ENCODE results near the gene ENG. TPM values are rescaled to one million over a fixed set of nuclear protein-coding genes. Genes with fewer than 3 reads are reported as not detected.
A peak's percentile ranks its signal among the peaks of the same experiment; 100 is the strongest.
"Not testable (repeated sequence)": the region's sequence is repeated elsewhere in the genome, so short reads cannot be mapped to it uniquely, and the experiment has no call there.

The ENG gene
- polyA plus RNA-seq, 4 donors, result 80.0 to 96.4 (median 94.8) TPM

DNA sequence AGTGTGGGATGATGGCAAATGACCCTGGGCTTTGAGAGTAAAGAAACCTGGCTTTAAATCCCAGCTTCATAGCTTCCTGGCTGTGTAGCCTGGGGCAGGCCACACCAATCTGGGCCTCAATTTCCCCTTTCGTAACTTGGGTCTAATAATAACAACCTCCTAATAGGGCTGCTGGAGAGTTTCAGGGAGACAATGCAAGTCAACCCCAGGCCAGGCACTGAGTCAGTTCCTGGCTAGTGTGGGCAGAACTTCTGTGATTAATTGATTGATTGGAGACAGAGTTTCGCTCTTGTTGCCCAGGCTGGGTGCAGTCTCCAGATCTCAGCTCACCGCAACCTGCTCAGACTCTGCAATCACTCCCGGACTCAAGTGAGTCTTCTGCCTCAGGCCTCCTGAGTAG lies 72.7 kb downstream of the ENG start:
- DNase-seq (ENCODE audit: low read depth in 4 of 4, low spot score in 3 of 4), result no peak

DNA sequence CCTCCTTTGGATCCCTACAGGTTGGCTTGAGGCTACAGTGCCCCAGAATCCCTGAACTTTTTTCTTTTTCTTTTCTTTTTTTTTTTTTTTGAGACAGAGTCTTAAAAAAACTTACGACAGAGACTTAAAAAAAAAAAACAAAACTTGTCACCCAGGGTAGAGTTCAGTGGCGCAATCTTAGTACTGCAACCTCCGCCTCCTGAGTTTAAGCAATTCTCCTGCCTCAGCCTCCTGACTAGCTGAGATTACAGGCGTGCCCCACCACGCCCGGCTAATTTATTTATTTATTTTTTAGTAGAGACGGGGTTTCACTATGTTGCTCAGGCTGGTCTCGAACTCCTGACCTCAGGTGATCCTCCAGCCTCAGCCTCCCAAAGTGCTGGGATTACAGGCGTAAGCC lies 73.5 kb downstream of the ENG start:
- not testable (repeated sequence) for DNase-seq (ENCODE audit: low read depth in 4 of 4, low spot score in 3 of 4)

DNA sequence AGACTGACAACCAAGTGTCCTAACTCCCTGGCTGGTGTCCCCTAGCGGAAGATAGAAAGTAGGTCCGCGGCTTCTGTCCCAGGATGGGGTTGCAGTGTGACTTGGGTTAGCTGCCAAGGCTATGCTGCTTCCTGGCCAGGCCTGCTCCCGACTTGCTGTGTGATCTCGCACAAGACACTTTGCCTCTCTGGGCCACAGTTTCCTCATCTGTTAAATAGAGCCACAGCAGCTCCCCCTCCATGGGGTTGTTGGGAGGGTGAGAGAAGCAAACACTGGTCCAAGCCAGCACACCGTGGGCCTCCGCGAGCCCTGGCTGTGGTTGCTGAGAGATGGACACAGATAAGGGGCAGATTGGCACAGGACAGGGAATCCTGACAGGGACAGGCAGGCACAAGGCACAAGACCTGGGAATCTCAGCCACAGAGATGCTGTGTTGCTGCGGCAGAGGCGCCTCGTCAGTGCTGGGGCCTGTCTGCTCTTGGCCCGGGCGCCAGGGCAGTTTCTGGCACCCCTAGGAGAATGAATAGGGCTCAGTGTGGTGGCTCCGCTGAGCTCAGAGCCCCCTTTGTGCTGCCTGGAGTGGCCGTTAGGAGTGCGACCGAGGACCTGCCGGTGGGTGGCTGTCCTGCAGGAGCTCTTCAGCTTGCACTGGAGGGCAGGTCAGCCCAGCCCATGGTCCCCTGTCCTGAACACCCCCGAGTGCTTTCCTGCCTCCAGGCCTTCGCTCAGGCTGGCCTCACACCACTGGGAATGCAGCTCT lies 74.2 kb downstream of the ENG start:
- no peak for DNase-seq (ENCODE audit: low read depth in 4 of 4, low spot score in 3 of 4)

DNA sequence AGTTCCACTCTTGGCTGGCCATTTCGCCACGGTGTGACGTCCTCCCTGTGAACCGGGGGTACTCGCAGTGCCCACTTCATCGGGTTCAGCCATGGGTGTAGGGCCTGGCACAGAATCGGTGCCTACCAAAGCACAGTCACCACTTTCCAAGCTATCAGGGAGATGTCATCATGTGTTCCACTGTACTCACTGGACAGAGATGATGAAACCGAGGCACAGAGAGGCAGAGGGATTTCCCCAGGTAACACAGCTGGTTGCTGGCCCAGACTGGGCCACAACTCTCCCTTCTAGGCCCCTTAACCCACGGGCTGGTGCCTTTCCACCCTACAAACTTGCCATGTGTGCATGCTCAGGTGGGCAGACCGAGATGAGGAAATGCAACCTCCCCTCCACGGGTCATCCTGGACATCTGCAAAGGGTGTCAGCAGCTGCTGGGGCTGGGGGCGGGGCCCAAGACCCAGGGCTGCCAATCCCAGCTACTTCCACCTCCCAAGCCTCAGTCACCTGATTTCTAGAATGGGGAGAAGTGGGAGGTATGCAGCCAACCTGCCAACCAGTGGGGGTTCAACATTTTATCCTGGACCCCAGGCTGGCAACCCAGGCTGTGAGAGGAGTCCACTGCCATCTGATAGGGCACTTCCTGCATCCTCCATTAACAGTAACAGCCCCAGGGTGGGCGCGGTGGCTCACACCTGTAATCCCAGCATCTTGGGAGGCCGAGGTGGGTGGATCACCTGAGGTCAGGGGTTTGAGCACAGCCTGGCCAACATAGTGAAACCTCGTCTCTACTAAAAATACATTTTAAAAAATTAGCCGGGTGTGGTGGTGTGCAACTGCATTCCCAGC lies 75.1 kb downstream of the ENG start:
- no peak for DNase-seq (ENCODE audit: low read depth in 4 of 4, low spot score in 3 of 4)

DNA sequence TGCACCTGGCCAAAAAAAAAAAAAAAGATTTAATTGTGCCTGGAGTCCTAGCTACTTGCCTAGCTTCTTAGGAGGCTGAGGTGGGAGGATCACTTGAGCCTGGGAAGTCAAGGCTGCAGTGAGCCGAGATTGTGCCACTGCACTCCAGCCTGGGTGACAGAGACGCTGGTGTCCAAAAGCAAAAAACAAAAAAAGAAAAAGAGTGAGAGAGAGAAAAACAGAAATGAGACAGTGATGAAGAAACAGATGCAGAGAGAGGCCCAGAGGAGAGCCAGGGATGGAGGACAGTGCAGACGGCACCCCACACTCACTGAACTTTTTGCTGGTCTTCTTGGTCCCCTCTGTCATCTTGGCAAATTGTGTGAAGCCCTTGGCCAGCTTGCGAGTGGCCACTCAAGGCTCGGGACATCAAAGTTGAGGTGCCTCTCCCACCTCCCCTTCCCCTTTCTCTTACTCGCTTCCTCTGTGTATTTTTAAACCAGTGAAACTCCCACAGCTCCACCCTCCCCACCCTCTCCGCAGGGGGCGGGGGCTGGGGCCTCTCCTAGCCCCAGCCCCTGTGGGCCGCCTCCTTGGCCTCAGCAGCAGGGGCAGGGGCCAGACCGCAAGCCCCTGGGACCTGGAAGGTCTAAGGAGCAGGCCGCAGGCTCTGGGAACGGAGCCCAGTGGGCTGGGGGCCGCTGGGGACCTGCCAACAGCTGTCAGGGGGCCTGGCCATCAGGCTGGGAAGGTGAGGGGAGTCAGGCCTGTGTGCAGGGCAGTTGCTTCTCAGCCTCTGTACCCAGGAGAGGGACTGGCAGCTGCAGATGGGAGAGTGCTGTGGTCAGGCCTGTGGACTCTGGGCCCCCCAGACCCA lies 76.0 kb downstream of the ENG start, which contains the start of gene SH2D3C:
Gene SH2D3C (minus strand): TSS at position 387 of the 856 bp plus-strand sequence. CDS start 39 bp downstream, at position 348.
- no peak for DNase-seq (ENCODE audit: low read depth in 4 of 4, low spot score in 3 of 4)

DNA sequence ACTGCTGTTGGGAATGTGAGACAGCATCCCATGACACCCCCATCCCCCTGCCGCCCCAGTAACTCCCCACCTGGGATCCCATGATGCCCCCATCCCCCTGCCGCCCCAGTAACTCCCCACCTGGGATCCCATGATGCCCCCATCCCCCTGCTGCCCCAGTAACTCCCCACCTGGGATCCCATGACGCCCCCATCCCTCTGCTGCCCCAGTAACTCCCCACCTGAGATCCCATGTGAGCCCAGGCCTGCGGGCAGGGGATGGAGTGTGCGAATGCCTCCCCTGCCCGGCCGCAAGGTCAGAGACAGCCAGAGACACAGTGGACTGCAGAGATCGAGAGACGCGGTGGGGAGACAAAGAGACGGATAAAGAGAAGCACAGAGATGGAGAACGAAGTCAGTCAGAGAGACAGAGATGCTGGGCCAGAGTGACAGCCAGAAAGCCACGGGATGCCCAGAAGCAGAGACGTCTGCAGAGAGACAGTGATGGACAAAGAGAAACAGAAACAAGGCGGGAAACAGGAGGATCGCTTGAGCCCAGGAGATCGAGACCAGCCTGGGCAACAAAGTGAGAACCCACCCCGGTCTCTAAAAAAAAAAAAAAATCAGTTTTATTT lies 77.0 kb downstream of the ENG start:
- no peak for DNase-seq (ENCODE audit: low read depth in 4 of 4, low spot score in 3 of 4)

DNA sequence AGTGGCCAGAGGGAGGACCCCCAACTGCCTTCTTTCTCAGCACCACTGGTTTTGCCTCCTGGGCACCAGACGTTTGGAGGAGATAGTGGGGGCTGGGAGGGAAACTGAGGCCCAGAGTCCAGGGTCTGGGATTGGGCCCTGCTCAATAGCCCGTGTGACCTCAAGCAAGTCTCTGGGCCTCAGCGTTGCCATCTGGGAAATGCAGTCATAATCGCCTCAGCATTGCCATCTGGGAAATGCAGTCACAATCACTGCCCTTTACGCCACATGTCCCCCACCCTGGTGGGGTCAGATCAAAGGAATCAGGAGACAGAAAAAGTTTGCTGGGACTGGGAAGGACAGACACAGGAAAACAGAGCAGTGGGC lies 77.6 kb downstream of the ENG start:
- DNase-seq (ENCODE audit: low read depth in 4 of 4, low spot score in 3 of 4), result no peak

DNA sequence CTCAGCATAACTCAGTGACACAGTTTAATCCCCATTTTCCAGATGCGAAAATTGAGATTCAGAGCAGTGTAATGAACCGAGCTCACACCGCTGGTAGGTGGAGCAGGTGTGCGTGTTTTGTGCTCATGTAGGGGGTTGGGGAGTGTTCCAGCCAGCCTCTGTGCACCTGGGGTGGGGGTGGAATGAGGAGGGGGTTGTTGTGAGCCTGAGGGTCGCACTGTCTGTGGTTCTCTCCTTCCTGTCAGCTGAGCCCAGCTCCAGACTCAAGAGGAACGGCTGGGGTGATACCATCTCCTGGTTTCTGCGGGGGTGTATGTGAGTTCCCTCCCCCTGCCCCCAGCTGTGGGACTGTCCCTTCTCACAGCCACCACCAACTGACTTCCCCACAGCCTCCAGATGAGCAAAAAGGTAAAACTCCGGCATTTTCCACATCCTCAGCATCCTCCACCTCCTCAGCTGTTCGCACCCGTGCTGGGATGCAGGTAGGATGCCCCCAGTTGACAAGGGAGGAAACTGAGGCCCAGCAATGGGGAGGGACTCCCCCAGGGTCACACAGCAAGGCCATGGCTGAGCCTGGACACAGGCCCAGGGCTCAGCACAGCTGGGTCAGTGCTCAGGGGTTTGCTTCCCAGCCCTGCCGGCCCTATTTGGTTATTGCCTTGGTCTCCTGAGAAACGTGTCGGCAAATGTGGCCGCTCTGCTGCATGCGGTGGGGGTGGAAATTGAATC lies 78.1 kb downstream of the ENG start:
- DNase-seq (ENCODE audit: low read depth in 4 of 4, low spot score in 3 of 4), result no peak

DNA sequence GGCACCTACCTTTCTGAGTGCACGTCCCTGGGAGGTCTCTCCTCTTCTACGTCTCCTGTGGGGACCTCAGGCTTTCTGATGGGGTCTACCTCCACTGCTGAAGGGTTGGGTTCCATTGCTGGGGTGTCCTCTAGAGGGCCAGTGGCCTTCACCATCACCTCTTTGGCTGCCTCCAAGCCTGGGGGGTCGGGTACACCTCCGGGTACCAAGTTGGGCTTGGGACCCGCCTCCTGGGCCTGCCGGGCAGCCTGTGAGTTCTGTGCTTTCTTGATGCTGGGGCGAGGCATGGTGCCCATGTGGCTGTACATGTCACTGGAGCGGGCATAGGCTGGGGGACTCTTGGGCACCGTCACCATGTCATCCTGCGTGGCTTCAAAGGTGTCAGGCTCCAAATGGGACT lies 80.5 kb downstream of the ENG start:
- no peak for DNase-seq (ENCODE audit: low read depth in 4 of 4, low spot score in 3 of 4)

DNA sequence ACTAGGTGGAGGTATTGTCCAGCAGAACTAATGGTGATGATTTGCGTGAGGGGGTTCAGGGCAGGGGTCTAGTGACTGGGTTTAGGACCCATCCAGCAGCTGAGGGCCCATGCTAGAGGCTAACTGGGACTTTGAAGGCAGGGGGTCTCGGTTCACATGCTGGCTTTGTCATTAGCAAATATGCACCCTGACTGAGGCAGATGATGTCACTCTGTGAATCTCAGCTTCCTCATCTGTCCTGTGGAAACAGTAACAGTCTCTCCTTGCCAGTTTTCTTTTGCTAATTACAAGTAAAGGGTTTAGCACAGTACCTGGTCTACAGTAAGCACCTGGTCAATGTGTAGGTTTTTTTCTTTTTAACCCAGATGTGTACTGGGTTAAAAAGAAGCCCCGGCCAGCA lies 81.2 kb downstream of the ENG start:
- no peak for DNase-seq (ENCODE audit: low read depth in 4 of 4, low spot score in 3 of 4)

DNA sequence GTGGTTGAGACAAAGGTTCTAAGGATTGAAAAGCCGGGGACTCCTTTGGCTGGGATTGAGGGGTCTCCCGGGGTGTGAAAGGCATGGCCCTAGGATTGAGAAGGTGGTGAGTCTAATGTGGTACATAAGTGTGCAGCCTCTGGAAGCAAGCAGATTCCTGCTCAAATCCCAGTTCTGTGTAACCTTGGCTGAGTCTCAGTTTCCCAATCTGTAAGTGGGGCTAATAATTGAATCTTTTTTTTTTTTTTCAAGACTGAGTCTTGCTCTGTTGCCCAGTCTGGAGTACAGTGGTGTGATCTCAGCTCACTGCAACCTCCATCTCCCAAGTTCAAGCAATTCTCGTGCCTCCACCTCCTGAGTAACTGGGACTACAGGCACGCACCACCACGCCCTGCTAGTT lies 81.9 kb downstream of the ENG start:
- DNase-seq (ENCODE audit: low read depth in 4 of 4, low spot score in 3 of 4), result no peak

DNA sequence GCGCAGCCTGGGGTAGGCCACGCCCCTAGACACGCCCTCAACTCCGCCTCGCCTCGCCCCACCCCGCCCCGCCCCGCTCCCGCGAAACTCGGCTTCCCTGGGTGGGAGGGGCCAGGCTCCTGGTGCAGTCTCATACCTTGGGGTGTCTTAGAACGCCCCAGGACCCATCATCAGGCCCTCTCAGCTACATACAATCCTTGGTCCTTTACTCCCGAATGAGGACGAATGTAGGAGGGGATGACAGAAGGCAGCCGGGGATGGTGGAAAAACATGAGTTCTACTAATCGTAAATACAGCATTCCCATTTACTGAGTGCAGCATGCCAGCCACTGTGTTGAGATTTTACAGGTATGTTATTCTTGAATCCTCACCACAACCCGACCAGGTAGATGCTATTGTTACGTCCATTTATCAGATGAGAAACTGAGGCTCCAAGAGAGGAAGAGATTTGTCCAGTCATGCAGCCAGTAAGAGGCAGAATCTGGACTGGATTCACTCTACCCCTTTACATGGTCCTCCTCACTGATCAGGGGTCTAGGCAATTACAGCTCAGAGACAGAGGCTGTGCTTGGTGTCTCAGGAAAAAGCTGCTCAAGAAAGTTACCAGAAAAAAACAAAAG lies 82.8 kb downstream of the ENG start:
- no peak for DNase-seq (ENCODE audit: low read depth in 4 of 4, low spot score in 3 of 4)

DNA sequence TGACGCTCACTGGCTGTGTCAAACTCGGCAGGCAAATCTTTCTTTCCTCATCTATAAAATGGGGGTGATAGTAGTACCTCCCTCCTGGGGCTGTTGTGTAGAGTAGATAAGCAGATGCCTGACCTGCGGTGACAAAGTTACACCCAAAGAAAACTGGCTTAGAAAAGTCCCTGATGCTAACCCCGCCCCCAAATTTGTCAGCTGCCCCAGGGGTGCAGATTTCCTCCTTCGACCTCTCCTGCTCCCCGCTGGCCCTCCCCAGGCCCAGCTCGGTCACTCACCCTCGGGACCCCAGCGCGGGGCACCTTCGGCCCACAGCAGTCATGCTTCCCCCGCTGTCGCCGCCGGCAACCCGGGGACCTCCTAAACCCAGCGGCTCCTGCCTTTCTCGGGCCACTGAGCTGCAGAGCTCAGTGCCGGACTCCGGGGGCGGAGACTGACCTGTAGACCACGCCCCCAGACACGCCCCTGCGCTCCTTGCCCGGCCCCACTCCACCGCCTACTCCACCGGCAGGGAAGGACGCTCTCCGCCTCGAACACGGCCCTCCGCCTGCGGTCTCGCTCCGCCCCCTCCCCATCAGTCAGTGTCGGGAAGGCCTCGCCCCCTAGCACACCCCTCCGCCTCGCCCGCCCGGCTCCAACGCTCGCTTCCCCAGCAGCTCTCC lies 83.4 kb downstream of the ENG start:
- peak; percentile 91 to 96 (median 94) for DNase-seq (ENCODE audit: low read depth in 4 of 4, low spot score in 3 of 4)

DNA sequence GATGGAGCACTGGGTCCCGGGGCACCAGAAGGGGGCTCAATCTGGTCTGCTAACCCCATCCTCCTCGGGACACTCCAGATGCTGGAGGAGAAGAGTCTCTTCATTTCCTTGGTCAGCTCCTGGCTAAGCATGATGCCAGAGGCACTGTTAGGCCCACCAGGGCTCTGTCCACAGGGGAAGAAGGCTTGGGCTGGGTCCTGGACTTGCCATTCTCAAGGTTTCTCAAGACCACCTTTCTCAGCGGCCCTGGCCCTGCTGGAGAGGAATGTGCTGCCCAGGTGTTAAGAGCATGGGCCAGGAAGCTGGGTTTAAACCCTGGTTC lies 83.9 kb downstream of the ENG start:
- no peak for DNase-seq (ENCODE audit: low read depth in 4 of 4, low spot score in 3 of 4)

DNA sequence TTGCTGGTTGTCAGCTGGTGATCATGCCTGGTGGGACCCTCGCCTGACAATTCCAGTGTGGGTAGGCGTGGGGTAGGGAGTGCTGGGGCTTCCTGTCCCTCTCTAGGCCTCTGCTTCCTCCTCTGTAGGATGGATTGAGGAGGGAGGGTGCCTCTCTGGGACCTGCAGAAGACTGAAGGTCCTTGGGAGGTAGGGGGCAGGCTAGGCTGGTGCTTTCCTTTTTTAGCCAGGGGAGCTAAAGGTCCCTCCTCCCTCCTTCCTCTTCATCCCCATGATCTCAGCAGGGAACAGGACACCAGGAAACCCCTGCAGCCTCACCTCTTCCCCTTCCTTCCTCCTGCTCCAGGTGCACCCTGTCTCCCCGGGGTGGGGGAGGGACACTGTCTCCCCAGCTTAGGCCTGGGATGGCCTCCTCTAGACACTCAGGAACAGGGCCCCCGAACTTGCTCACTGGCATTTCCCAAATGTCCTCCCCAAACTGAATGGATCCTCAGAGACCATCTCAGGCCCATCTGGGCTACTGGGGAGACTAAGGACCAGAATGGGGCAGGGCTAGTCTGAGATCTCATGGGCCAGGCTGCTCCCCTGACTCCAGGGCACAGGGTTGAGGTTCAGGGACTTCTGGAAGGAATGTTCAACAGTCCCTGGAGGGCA lies 84.4 kb downstream of the ENG start:
- no peak for DNase-seq (ENCODE audit: low read depth in 4 of 4, low spot score in 3 of 4)

DNA sequence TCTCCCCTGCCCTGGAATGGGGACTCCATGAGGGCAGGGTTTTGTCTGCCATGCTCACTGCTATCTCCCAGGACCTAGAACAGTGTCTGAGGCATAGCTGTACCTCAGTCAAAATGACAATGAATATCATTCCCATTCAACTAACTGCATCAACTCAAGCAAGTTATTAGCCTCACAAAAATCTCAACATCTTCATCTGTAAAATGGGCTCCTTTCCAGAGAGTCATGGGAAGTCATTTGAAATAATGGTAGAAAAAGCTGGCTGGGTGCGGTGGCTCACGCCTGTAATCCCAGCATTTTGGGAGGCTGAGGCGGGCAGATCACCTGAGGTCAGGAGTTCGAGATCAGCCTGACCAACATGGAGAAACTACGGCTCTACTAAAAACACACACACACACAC lies 85.4 kb downstream of the ENG start:
- no peak for DNase-seq (ENCODE audit: low read depth in 4 of 4, low spot score in 3 of 4)

DNA sequence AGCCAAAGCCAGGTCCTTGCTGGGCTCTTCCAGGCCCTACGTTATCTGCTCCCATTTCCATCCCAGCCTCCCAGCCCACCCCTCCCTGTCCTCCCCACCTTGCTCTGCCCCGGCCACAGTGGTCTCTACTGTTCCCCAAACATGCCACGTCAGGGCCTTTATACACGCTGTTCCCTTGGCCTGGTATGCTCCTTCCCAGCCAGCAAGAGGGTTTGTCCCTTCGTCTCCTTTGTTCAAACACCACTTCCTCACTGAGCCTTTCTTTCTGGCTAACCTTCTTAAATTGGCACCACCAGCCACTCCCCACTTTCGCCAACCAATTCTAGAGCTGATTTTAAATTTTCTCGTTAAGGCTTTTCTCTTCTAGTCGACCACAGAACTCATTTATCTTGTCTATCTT lies 85.8 kb downstream of the ENG start:
- DNase-seq (ENCODE audit: low read depth in 4 of 4, low spot score in 3 of 4), result no peak

DNA sequence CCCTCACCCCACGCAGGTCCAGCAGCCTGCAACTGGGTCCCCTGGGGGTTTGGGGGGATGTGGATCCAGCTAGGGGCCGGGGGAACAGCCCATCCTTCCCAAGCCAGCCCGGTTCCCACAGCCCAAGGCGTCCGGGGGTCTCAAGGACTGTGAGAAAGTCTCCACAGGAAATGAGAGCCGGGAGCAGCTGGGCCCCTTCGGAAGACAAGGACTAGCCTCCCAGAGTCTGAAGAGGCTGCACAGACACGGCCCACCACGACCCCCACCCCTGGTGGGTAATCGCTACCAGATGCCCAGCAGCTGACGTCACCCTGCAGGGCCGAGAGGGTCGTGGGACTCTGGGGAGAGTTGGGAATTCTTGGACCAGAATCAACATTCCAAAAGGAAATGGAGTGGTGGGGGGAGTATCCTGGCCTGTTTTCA lies 86.5 kb downstream of the ENG start:
- DNase-seq (ENCODE audit: low read depth in 4 of 4, low spot score in 3 of 4), result peak in 1 of 4 donors; percentile 45

DNA sequence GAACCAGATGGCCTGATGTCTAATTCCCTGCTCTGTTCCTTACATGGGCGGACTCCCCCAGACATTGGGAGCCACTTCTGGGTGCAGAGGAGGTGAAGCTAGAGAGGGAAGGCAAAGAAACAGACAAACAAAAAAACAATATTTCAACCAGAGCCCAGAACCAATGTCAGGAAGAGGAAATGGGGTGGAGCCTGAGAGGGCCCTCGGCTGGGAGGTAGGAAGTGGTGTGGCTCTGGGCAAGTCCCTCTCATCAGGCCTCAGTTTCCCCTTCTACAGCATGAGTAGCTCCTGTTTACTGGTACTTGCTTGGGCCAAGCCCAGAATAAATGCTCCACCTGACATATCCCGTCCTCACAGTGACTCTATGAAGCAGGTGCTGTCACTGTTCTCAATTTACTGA lies 87.0 kb downstream of the ENG start:
- DNase-seq (ENCODE audit: low read depth in 4 of 4, low spot score in 3 of 4), result no peak
